Right atrium auricular region (tissue), 2 donors: ENCODE measurements around the gene SSC5D. TPM values are rescaled to one million over a fixed set of nuclear protein-coding genes. Genes with fewer than 3 reads are reported as not detected.

ENCODE experiments used
- DNase-seq: peaks from one replicate; pipeline ENCODE4 v3.0.0-alpha.2; 2019; ENCODE audit warnings: low spot score
- H3K27ac ChIP-seq, 2 donors: fragments of 200-600 bp; sonication (generic); 1 replicate in 1 of 2; 2 replicates in 1 of 2; pipeline ENCODE4 v1.5.1; 2016 to 2019
- H3K27me3 ChIP-seq, 2 donors: fragments of 200-600 bp; sonication (generic); one replicate each; pipeline versions ENCODE4 v1.5.1 to v1.6.0; 2017 to 2019
- H3K36me3 ChIP-seq: fragments of 200-600 bp; sonication (generic); one replicate; pipeline ENCODE4 v1.5.1; 2016
- H3K4me1 ChIP-seq, 2 donors: fragments of 200-600 bp; sonication (generic); one replicate each; pipeline versions ENCODE4 v1.5.1 to v1.6.0; 2017 to 2019
- H3K4me3 ChIP-seq, 2 donors: fragments of 200-600 bp; sonication (generic); 1 replicate in 1 of 2; 2 replicates in 1 of 2; pipeline ENCODE4 v1.5.1; 2017 to 2019; ENCODE audit warnings: mild to moderate bottlenecking in 1 of 2, moderate library complexity in 1 of 2
- H3K9me3 ChIP-seq, 2 donors: fragments of 200-600 bp; sonication (generic); one replicate each; pipeline ENCODE4 v1.5.1; 2019
- CTCF ChIP-seq, 2 donors: fragments of 200-600 bp; sonication (generic); IDR thresholded peaks; one replicate each; pipeline ENCODE4 v1.5.1; 2019; ENCODE audit warnings: antibody characterized with exemption in 2 of 2
- total RNA-seq, 2 donors: library from RNA; depleted of rRNA; stranded (reverse); fragments of >200 nt; gene quantifications; one replicate each; pipeline ENCODE4 v1.1.0, GENCODE V29; 2016

Gene SSC5D
- total RNA-seq, 2 donors from 2014 or later, result 3.3 to 6.7 TPM

- DNase-seq, result no peak
- TF ChIP-seq CTCF (IDR thresholded peaks at IDR 0.05), result no peak
- Histone ChIP-seq H3K27ac (peak overlapping the region in 1 of 2 donors; percentile 77), H3K4me1 (peaks cover 0 to 32% of the 10 kb centered on the region in 2 donors), H3K36me3 (peaks cover 10% of the 10 kb centered on the region), H3K27me3 (no peaks in the 10 kb centered on the region), H3K4me3 (no peak overlapping the region), H3K9me3 (no peaks in the 10 kb centered on the region)
Measured at GRCh38 chr19:55478364-55478763, 9.9 kb upstream of the SSC5D start.

- Histone ChIP-seq H3K36me3 (peaks cover 11% of the 10 kb centered on the region), H3K9me3 (no peaks in the 10 kb centered on the region), H3K27ac (peak overlapping the region in 1 of 2 donors; percentile 77), H3K4me3 (no peak overlapping the region), H3K27me3 (no peaks in the 10 kb centered on the region), H3K4me1 (peaks cover 0 to 39% of the 10 kb centered on the region in 2 donors)
- DNase-seq, result no peak
- no peak for TF ChIP-seq CTCF (IDR thresholded peaks at IDR 0.05)
Measured at GRCh38 chr19:55479045-55479444, 9.2 kb upstream of the SSC5D start.

- no peaks in the 10 kb centered on the region for H3K27me3 ChIP-seq
- no peak for DNase-seq
- TF ChIP-seq CTCF (IDR thresholded peaks at IDR 0.05), result no peak
- H3K36me3 ChIP-seq, result peaks cover 11% of the 10 kb centered on the region
- H3K9me3 ChIP-seq, result no peaks in the 10 kb centered on the region
- peak overlapping the region in 1 of 2 donors; percentile 77 for H3K27ac ChIP-seq
- no peak overlapping the region for H3K4me3 ChIP-seq
- H3K4me1 ChIP-seq, result peaks cover 0 to 45% of the 10 kb centered on the region in 2 donors
Measured at GRCh38 chr19:55479451-55480230, 8.6 kb upstream of the SSC5D start.

- DNase-seq, result no peak
Measured at GRCh38 chr19:55481148-55481793, 7.0 kb upstream of the SSC5D start.

GRCh38 chr19:55481794-55482155 lies 6.5 kb upstream of the SSC5D start:
- Histone ChIP-seq H3K4me1 (peaks cover 0 to 61% of the 10 kb centered on the region in 2 donors), H3K27ac (no peak overlapping the region), H3K36me3 (peaks cover 11% of the 10 kb centered on the region), H3K4me3 (no peak overlapping the region), H3K27me3 (no peaks in the 10 kb centered on the region), H3K9me3 (no peaks in the 10 kb centered on the region)
- TF ChIP-seq CTCF (IDR thresholded peaks at IDR 0.05), result no peak
- DNase-seq, result no peak

More at GRCh38 chr19:55481148-55481793, 7.0 kb upstream of the SSC5D start:
- Histone ChIP-seq H3K27me3 (no peaks in the 10 kb centered on the region), H3K9me3 (no peaks in the 10 kb centered on the region), H3K27ac (no peak overlapping the region), H3K36me3 (peaks cover 11% of the 10 kb centered on the region), H3K4me1 (peaks cover 0 to 56% of the 10 kb centered on the region in 2 donors), H3K4me3 (no peak overlapping the region)
- no peak for TF ChIP-seq CTCF (IDR thresholded peaks at IDR 0.05)
